HG03378 (cell line): ENCODE results near the gene NCKIPSD.

ENCODE experiments used
- ATAC-seq: cut with Tn5 transposase; IDR thresholded peaks from one replicate; pipeline ENCODE4 v1.9.1; 2021; ENCODE audit warnings: mild to moderate bottlenecking, moderate library complexity; ENCODE audit not compliant: unreplicated experiment

The NCKIPSD gene

GRCh38 chr3:48697952-48698351 lies 12.2 kb upstream of the NCKIPSD start:
- no peak for ATAC-seq

GRCh38 chr3:48696601-48697000 lies 10.9 kb upstream of the NCKIPSD start:
- no peak for ATAC-seq

GRCh38 chr3:48696156-48696555 lies 10.4 kb upstream of the NCKIPSD start:
- no peak for ATAC-seq

- ATAC-seq = no peak
Measured at GRCh38 chr3:48695393-48695753, 9.7 kb upstream of the NCKIPSD start.

GRCh38 chr3:48694610-48695392 lies 9.1 kb upstream of the NCKIPSD start:
- no peak for ATAC-seq

- ATAC-seq = no peak
Measured at GRCh38 chr3:48693826-48694225, 8.1 kb upstream of the NCKIPSD start.

- no peak for ATAC-seq
Measured at GRCh38 chr3:48692551-48692950, 6.8 kb upstream of the NCKIPSD start.

GRCh38 chr3:48690846-48691458 lies 5.2 kb upstream of the NCKIPSD start:
- no peak for ATAC-seq

GRCh38 chr3:48689384-48689783 lies 3.7 kb upstream of the NCKIPSD start:
- no peak for ATAC-seq

- ATAC-seq = no peak
Measured at GRCh38 chr3:48688737-48689075, 3.0 kb upstream of the NCKIPSD start.

GRCh38 chr3:48688032-48688736 lies 2.5 kb upstream of the NCKIPSD start:
- no peak for ATAC-seq

GRCh38 chr3:48687220-48687678 lies 1.5 kb upstream of the NCKIPSD start:
- no peak for ATAC-seq

GRCh38 chr3:48686538-48687219 lies 964 bp upstream of the NCKIPSD start:
- no peak for ATAC-seq

GRCh38 chr3:48685293-48685602 lies 467 bp downstream of the NCKIPSD start:
- no peak for ATAC-seq

- no peak for ATAC-seq
Measured at GRCh38 chr3:48684480-48685143, 1.1 kb downstream of the NCKIPSD start.

GRCh38 chr3:48684054-48684349 lies 1.7 kb downstream of the NCKIPSD start:
- ATAC-seq = no peak

- no peak for ATAC-seq
Measured at GRCh38 chr3:48682786-48683185, 2.9 kb downstream of the NCKIPSD start.

GRCh38 chr3:48681974-48682610 lies 3.6 kb downstream of the NCKIPSD start:
- no peak for ATAC-seq

GRCh38 chr3:48681541-48681880 lies 4.2 kb downstream of the NCKIPSD start:
- ATAC-seq = no peak

- no peak for ATAC-seq
Measured at GRCh38 chr3:48680811-48681540, 4.7 kb downstream of the NCKIPSD start.
